Chondrocyte (in vitro differentiated cells): ENCODE measurements around the gene EIF3K. TPM values are rescaled to one million over a fixed set of nuclear protein-coding genes. Genes with fewer than 3 reads are reported as not detected.
"Not testable (repeated sequence)": the region's sequence is repeated elsewhere in the genome, so short reads cannot be mapped to it uniquely, and the experiment has no call there.

ENCODE experiments used
- DNase-seq: peaks from one replicate; pipeline ENCODE4 v3.0.0; 2021; ENCODE audit warnings: mixed read lengths, low spot score
- H3K27ac Mint-ChIP-seq: one replicate; pipeline ENCODE4 v1.8.0; 2021; ENCODE audit warnings: mild to moderate bottlenecking, moderate library complexity, mixed read lengths; ENCODE audit not compliant: unreplicated experiment
- H3K27me3 Mint-ChIP-seq: 2 replicates; pipeline ENCODE4 v1.8.0; 2021; ENCODE audit warnings: low read depth, mixed read lengths
- H3K36me3 Mint-ChIP-seq: 2 replicates; pipeline ENCODE4 v1.8.0; 2021; ENCODE audit warnings: low read depth, mixed read lengths
- H3K4me1 Mint-ChIP-seq: 2 replicates; pipeline ENCODE4 v1.8.0; 2021; ENCODE audit warnings: low read depth, mild to moderate bottlenecking, mixed read lengths
- H3K4me3 Mint-ChIP-seq: one replicate; pipeline ENCODE4 v1.8.0; 2021; ENCODE audit warnings: mild to moderate bottlenecking, moderate library complexity, mixed read lengths; ENCODE audit not compliant: unreplicated experiment
- H3K9me3 Mint-ChIP-seq: 2 replicates; pipeline ENCODE4 v1.8.0; 2021; ENCODE audit warnings: low read depth, mixed read lengths
- total RNA-seq: library from RNA; stranded (reverse); gene quantifications from 3 replicates; pipeline ENCODE4 v1.2.1, GENCODE V29; 2021
- TF ChIP-seq, protein P1 (sequence below): fragments of 200-600 bp; sonication (generic); IDR thresholded peaks from 2 replicates; pipeline ENCODE4 v1.5.0; 2021; ENCODE audit warnings: antibody characterized with exemption, mild to moderate bottlenecking, moderate library complexity

The EIF3K gene
- total RNA-seq, 1 donor from 2014 or later: 185 TPM

DNA sequence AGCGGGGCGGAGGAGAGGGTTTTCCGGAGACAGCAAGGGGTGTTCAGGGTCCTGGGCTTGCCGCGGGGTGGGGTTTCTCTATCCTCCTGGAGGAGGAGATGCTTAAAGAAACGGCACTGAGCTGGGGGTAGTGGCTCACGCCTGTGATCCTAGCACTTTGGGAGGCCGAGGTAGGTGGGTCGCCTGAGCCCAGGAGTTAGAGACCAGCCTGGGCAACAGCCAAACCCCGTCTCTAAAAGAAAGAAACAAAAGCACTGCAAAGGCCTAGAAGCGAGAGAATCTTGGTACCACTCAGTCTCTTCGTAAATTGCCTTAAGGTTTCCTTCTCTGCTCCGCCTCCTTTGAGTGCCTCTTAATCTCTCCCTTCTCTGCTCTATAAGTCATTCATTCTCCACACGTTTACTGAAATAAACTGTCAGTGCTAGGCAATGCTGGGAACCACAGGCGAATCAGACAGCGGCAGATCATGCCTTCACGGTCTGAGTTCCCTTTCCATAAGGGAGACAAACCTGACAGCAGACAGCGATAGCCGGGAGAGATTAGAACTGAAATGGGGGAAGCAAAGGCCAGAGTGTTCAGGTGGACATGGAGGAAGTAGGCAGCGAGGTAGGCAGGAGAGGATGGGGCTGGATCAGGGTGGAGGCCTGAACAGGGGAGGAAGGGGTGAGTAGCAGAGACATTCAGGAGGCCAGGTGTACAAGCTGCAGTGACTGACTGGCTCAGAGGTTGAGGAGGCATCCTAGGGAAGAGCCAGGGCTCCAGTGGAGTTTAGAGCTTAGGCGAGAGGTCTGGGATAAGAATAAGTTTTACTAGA, 580 bp downstream of the EIF3K start:
- Mint-ChIP-seq H3K9me3 (no peaks in the 10 kb centered on the region), H3K36me3 (peaks cover 15% of the 10 kb centered on the region), H3K4me3 (peak overlapping the region; percentile 99), H3K4me1 (peaks cover 23% of the 10 kb centered on the region), H3K27ac (peak overlapping the region; percentile 99), H3K27me3 (no peaks in the 10 kb centered on the region)
- TF ChIP-seq, protein P1, sequence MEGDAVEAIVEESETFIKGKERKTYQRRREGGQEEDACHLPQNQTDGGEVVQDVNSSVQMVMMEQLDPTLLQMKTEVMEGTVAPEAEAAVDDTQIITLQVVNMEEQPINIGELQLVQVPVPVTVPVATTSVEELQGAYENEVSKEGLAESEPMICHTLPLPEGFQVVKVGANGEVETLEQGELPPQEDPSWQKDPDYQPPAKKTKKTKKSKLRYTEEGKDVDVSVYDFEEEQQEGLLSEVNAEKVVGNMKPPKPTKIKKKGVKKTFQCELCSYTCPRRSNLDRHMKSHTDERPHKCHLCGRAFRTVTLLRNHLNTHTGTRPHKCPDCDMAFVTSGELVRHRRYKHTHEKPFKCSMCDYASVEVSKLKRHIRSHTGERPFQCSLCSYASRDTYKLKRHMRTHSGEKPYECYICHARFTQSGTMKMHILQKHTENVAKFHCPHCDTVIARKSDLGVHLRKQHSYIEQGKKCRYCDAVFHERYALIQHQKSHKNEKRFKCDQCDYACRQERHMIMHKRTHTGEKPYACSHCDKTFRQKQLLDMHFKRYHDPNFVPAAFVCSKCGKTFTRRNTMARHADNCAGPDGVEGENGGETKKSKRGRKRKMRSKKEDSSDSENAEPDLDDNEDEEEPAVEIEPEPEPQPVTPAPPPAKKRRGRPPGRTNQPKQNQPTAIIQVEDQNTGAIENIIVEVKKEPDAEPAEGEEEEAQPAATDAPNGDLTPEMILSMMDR: no peak
- DNase-seq: no peak

DNA sequence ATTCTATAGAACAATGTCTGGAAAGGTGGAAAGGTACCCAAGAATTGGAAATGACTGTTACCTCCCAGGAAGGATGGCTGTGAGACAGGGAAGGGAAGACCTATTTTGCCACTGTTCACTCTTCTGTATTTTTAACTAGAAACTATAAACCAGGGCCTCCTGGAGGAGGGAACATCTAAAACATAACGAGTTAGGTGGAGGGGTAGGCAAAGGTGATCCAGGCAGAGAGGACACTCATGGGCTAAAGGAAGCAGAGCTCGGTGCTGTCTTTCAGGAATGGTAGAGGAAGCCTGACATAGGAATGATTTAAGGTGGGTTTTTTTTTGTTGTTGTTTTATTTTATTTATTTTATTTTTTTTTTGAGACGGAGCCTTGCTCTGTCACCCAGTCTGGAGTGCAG, 5.8 kb downstream of the EIF3K start:
- peaks cover 6% of the 10 kb centered on the region for H3K4me1 Mint-ChIP-seq
- DNase-seq: no peak
- no peaks in the 10 kb centered on the region for H3K27me3 Mint-ChIP-seq
- no peak overlapping the region for H3K4me3 Mint-ChIP-seq
- H3K27ac Mint-ChIP-seq: no peak overlapping the region
- peaks cover 32% of the 10 kb centered on the region for H3K36me3 Mint-ChIP-seq
- TF ChIP-seq, protein P1: no peak
- no peaks in the 10 kb centered on the region for H3K9me3 Mint-ChIP-seq

DNA sequence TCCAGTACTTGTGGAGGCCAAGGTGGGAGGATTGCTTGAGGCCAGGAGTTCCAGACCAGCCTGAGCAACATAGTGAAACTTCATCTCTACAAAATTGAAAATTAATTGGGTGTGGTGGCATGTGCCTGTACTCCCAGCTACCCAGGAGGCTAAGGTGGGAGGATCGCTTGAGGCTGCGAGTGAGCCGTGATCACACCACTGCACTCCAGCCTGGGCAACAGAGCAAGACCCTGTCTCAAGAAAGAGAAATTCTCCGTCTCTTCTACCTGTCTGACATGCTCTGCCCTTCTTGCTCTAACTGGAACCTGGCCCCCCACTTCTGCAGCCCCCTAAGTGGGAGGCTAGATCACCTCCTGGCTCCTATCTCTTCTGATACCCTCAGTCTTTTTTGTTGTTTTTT, 7.4 kb downstream of the EIF3K start:
- Mint-ChIP-seq H3K27ac (no peak overlapping the region), H3K4me1 (no peaks in the 10 kb centered on the region), H3K9me3 (no peaks in the 10 kb centered on the region), H3K4me3 (no peak overlapping the region), H3K36me3 (peaks cover 35% of the 10 kb centered on the region), H3K27me3 (no peaks in the 10 kb centered on the region)
- no peak for DNase-seq
- TF ChIP-seq, protein P1: no peak

DNA sequence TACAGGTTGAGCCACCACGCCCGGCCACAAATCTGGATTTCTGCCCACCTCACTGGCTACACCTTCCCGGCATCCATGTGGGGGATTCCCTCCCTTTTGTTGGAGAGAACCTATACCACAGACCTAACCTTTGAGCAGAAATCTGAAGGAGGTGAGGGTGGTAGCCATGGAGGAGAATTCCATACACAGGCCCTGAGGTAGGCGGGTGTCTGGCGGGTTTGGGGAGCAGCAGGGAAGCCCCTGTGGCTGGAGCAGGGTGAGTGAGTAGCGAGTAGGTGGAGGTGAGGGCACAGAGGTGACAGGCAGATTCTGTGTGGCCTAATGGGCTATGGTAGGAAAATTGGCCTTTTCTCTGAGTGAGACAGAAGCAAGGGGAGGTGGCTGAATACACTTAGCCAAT, 10.6 kb downstream of the EIF3K start:
- no peaks in the 10 kb centered on the region for H3K27me3 Mint-ChIP-seq
- no peak for DNase-seq
- H3K36me3 Mint-ChIP-seq: peaks cover 25% of the 10 kb centered on the region
- no peaks in the 10 kb centered on the region for H3K9me3 Mint-ChIP-seq
- peaks cover 2% of the 10 kb centered on the region for H3K4me1 Mint-ChIP-seq
- H3K27ac Mint-ChIP-seq: no peak overlapping the region
- TF ChIP-seq, protein P1: no peak
- no peak overlapping the region for H3K4me3 Mint-ChIP-seq

DNA sequence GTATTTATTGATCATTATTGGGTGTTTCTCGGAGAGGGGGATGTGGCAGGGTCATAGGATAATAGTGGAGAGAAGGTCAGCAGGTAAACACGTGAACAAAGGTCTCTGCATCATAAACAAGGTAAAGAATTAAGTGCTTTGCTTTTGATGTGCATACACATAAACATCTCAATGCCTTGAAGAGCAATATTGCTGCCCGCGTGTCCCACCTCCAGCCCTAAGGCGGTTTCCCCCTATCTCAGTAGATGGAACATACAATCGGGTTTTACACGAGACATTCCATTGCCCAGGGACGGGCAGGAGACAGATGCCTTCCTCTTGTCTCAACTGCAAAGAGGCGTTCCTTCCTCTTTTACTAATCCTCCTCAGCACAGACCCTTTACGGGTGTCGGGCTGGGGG, 12.3 kb downstream of the EIF3K start:
- peaks cover 21% of the 10 kb centered on the region for H3K36me3 Mint-ChIP-seq
- H3K4me3 Mint-ChIP-seq, H3K9me3 Mint-ChIP-seq, H3K27me3 Mint-ChIP-seq, DNase-seq, H3K4me1 Mint-ChIP-seq, H3K27ac Mint-ChIP-seq: not testable (repeated sequence)

DNA sequence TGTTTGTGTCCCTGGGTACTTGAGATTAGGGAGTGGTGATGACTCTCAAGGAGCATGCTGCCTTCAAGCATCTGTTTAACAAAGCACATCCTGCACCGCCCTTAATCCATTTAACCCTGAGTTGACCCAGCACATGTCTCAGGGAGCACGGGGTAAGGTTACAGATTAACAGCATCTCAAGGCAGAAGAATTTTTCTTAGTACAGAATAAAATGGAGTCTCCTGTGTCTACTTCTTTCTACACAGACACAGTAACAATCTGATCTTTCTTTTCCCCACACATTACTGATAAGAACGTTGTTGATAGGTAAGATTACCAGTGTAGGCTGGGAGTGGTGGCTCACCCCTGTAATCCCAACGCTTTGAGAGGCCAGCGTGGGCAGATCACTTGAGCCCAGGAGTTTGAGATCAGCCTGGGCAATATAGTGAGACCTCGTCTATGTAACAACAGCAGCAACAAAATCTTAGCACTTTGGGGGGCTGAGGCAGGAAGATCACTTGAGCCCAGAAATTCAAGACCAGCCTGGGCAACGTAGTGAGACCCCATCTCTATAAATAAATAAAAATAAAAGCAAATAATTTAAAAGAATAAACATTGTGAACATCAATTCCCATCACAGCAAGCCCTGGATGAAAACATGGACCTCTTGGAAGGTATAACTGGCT, 13.0 kb downstream of the EIF3K start:
- not testable (repeated sequence) for H3K9me3 Mint-ChIP-seq, H3K27me3 Mint-ChIP-seq, DNase-seq, H3K4me1 Mint-ChIP-seq, H3K4me3 Mint-ChIP-seq
- Mint-ChIP-seq H3K36me3 (peaks cover 20% of the 10 kb centered on the region), H3K27ac (peak overlapping the region; percentile 36)
